ENCODE data around the gene STK39. TPM values are rescaled to one million over a fixed set of nuclear protein-coding genes. Genes with fewer than 3 reads are reported as not detected.
A peak's percentile ranks its signal among the peaks of the same experiment; 100 is the strongest.

The STK39 gene
- total and polyA plus RNA-seq, 9 of the 15 experiments (the other 6 are each of a cell fraction or from before 2014, with no cell fraction given) = 0.19 to 0.76 (median 0.51) TPM

DNA sequence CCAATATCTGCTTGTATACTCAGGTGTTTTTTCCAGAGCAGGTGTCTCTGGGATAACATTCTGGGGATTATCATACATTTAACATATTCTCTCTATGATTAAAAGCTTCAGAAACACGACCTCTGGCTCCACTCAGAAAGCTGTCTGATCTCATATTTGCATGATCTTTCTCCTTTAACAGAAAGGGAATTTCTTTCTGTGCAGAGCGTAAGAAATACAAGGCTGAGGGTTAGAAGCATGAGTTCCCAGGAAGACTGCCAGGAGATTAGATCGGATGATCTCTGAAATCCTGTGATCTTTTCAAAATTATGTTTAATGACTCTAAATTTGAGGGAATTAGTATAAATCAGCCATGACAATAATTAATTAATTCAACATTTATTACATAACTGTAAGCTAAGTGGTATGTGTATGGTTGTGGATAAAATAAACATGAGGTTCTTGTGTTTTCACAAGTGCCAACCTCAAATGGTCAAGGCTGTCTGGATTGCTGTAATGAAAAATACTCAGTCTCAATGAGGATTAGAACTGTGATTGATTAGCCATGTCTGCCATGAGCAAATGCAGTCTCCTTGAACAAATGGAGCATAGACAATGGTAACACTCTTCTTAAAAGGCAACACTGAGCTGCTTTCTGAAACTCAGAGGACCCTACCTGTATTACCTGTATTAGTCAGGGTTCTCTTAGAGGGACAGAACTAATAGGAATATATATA is 304.9 kb downstream of the STK39 start (continued):
- TF ChIP-seq, protein P1, sequence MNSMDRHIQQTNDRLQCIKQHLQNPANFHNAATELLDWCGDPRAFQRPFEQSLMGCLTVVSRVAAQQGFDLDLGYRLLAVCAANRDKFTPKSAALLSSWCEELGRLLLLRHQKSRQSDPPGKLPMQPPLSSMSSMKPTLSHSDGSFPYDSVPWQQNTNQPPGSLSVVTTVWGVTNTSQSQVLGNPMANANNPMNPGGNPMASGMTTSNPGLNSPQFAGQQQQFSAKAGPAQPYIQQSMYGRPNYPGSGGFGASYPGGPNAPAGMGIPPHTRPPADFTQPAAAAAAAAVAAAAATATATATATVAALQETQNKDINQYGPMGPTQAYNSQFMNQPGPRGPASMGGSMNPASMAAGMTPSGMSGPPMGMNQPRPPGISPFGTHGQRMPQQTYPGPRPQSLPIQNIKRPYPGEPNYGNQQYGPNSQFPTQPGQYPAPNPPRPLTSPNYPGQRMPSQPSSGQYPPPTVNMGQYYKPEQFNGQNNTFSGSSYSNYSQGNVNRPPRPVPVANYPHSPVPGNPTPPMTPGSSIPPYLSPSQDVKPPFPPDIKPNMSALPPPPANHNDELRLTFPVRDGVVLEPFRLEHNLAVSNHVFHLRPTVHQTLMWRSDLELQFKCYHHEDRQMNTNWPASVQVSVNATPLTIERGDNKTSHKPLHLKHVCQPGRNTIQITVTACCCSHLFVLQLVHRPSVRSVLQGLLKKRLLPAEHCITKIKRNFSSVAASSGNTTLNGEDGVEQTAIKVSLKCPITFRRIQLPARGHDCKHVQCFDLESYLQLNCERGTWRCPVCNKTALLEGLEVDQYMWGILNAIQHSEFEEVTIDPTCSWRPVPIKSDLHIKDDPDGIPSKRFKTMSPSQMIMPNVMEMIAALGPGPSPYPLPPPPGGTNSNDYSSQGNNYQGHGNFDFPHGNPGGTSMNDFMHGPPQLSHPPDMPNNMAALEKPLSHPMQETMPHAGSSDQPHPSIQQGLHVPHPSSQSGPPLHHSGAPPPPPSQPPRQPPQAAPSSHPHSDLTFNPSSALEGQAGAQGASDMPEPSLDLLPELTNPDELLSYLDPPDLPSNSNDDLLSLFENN (IDR thresholded peaks at IDR 0.05; ENCODE audit: low read depth in 2 of 2, low read length in 2 of 2) = peak in 1 of 2 experiments; percentile 81; a peak in 2 of 4 replicates
- TF ChIP-seq ZNF23 (CRISPR knock-in tag; IDR thresholded peaks at IDR 0.05) (peak; percentile 80; the same call in 1 of the 2 replicates), POLR2H (tag; IDR thresholded peaks at IDR 0.05; ENCODE audit: low read depth) (peak; percentile 60; the same call in 1 of the 2 replicates), ZBTB17 (CRISPR knock-in tag; IDR thresholded peaks at IDR 0.05) (peak; percentile 98), HDAC3 (IDR thresholded peaks at IDR 0.05; ENCODE audit: borderline replicate concordance, partially characterized antibody) (peak; percentile 44), SETDB1 (IDR thresholded peaks at IDR 0.05; ENCODE audit: low read length) (no peak), HNRNPLL (IDR thresholded peaks at IDR 0.05; ENCODE audit: low read depth, low read length, poor library complexity, severe bottlenecking) (no peak), DMBX1 (CRISPR knock-in tag; IDR thresholded peaks at IDR 0.05; ENCODE audit: borderline replicate concordance) (0 out of 2 replicates have a peak, but pooled peaks have one; percentile 31), KLF6 (CRISPR knock-in tag; IDR thresholded peaks at IDR 0.05; ENCODE audit: borderline replicate concordance) (0 out of 2 replicates have a peak, but pooled peaks have one; percentile 24), TAF9B (IDR thresholded peaks at IDR 0.05; ENCODE audit: partially characterized antibody) (peak; percentile 38)
- TF ChIP-seq, protein P2, sequence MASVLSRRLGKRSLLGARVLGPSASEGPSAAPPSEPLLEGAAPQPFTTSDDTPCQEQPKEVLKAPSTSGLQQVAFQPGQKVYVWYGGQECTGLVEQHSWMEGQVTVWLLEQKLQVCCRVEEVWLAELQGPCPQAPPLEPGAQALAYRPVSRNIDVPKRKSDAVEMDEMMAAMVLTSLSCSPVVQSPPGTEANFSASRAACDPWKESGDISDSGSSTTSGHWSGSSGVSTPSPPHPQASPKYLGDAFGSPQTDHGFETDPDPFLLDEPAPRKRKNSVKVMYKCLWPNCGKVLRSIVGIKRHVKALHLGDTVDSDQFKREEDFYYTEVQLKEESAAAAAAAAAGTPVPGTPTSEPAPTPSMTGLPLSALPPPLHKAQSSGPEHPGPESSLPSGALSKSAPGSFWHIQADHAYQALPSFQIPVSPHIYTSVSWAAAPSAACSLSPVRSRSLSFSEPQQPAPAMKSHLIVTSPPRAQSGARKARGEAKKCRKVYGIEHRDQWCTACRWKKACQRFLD (CRISPR knock-in tag; IDR thresholded peaks at IDR 0.05) = peak; percentile 11; the same call in 1 of the 2 replicates
- TF ChIP-seq, protein P3, sequence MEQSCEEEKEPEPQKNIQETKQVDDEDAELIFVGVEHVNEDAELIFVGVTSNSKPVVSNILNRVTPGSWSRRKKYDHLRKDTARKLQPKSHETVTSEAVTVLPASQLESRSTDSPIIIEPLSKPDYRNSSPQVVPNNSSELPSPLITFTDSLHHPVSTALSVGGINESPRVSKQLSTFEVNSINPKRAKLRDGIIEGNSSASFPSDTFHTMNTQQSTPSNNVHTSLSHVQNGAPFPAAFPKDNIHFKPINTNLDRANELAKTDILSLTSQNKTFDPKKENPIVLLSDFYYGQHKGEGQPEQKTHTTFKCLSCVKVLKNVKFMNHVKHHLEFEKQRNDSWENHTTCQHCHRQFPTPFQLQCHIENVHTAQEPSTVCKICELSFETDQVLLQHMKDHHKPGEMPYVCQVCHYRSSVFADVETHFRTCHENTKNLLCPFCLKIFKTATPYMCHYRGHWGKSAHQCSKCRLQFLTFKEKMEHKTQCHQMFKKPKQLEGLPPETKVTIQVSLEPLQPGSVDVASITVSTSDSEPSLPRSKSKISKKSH (CRISPR knock-in tag; IDR thresholded peaks at IDR 0.05) = no peak
- TF ChIP-seq, protein P4, sequence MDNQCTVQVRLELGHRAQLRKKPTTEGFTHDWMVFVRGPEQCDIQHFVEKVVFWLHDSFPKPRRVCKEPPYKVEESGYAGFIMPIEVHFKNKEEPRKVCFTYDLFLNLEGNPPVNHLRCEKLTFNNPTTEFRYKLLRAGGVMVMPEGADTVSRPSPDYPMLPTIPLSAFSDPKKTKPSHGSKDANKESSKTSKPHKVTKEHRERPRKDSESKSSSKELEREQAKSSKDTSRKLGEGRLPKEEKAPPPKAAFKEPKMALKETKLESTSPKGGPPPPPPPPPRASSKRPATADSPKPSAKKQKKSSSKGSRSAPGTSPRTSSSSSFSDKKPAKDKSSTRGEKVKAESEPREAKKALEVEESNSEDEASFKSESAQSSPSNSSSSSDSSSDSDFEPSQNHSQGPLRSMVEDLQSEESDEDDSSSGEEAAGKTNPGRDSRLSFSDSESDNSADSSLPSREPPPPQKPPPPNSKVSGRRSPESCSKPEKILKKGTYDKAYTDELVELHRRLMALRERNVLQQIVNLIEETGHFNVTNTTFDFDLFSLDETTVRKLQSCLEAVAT (IDR thresholded peaks at IDR 0.05) = peak in 1 of 2 experiments; percentile 98; a peak in 2 of 4 replicates

Measured in K562 (cell line).